ENCODE data around the gene TMEM135. TPM values are rescaled to one million over a fixed set of nuclear protein-coding genes. Genes with fewer than 3 reads are reported as not detected.

The TMEM135 gene
- total RNA-seq, 5 donors from 2014 or later (not counting 1 experiment from before 2014, with no cell fraction given): 6.3 to 20.8 (median 12.7) TPM

DNA sequence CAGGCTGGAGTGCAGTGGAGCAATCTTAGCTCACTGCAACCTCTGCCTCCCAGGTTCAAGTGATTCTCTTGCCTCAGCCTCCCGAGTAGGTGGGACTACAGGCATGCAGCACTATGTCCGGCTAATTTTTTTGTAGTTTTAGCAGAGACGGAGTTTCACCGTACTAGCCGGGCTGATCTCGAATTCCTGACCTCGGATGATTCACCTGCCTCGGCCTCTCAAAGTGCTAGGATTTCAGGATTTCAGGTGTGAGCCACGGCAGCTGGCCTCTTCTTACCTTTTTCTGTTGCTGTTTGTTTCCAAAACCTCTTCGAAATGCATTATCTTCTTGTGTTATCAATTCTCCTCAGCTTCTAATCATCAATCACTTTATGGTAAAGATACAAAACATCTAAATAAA, 22.1 kb upstream of the TMEM135 start:
- no peak overlapping the region for H3K27ac Mint-ChIP-seq
- H3K4me1 Mint-ChIP-seq: peaks cover 0 to 4% (median 1%) of the 10 kb centered on the region in 3 donors
- ChIA-PET CTCF (no interaction called here), POLR2A (interaction anchor here in 1 of 2 donors (0.7 kb wide), 1 partner anchor 19 kb away, joined by 3 read pairs; no protein-coding TSS in a partner anchor)
- H3K27ac ChIP-seq (ENCODE audit: low read length): no peak overlapping the region
- 92% methylated on average over 8 of the region's 10 CpGs for WGBS (ENCODE audit: insufficient coverage)
- no peaks in the 10 kb centered on the region for H3K36me3 Mint-ChIP-seq
- H3K9me3 Mint-ChIP-seq: no peaks in the 10 kb centered on the region
- no peaks in the 10 kb centered on the region for H3K36me3 ChIP-seq (ENCODE audit: control insufficient read depth in 2 of 2, extremely low read depth in 1 of 2, insufficient read depth in 1 of 2, low read length in 1 of 2)
- H3K4me3 ChIP-seq (ENCODE audit: control insufficient read depth in 1 of 2, extremely low read depth in 1 of 2, low read length in 1 of 2): no peak overlapping the region
- H3K4me3 Mint-ChIP-seq: no peak overlapping the region
- no peaks in the 10 kb centered on the region for H3K27me3 ChIP-seq (replicated peaks in 1 of 2; ENCODE audit: control insufficient read depth in 2 of 2, extremely low read depth in 1 of 2, insufficient read depth in 2 of 2, low read length in 1 of 2)
- DNase-seq (no peak), ATAC-seq (replicated peaks in 1 of 4) (no peak)
- no peaks in the 10 kb centered on the region for H3K9me3 ChIP-seq
- H3K4me1 ChIP-seq (ENCODE audit: control insufficient read depth in 1 of 2, extremely low read depth in 1 of 2, insufficient read depth in 2 of 2, low read length in 2 of 2): no peaks in the 10 kb centered on the region
- peaks cover 0 to 4% of the 10 kb centered on the region in 2 donors for H3K27me3 Mint-ChIP-seq

DNA sequence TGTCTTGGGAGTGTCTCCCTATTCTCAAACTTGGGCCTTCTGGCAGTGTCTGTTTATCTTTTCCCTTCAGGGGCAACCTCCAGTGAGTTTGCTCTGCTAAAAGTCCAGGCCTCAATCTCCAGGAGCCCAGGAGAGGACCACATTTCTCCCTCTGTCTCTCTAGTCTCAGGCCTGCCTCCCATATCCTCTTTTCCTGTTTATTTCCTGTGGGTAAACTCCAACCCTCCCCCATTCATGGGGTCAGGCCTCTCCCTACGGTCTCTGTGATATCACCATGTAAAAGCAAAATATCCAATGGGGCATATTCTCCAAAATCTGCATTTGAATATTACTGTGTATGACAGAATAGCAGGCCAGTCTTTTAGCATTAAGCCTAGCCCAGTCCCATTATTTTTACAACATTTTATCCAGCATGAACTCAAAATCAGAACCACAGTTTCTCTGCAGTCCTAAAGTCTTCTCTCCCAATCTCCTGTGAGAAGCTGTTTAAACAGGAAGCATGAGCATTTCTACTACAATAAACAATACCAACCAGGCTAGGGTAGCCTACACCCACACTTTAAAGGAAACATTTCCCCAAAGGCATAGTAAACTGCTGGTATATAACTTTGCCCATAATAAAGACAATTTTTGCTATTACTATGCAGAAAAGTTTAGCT, 18.0 kb upstream of the TMEM135 start:
- H3K4me3 ChIP-seq (ENCODE audit: control insufficient read depth in 1 of 2, extremely low read depth in 1 of 2, low read length in 1 of 2): no peak overlapping the region
- H3K27ac Mint-ChIP-seq: no peak overlapping the region
- ChIA-PET POLR2A (no interaction called here), CTCF (no interaction called here)
- no peak overlapping the region for H3K27ac ChIP-seq (ENCODE audit: low read length)
- H3K4me3 Mint-ChIP-seq: no peak overlapping the region
- no peaks in the 10 kb centered on the region for H3K9me3 ChIP-seq
- H3K36me3 ChIP-seq (ENCODE audit: control insufficient read depth in 2 of 2, extremely low read depth in 1 of 2, insufficient read depth in 1 of 2, low read length in 1 of 2): no peaks in the 10 kb centered on the region
- H3K4me1 ChIP-seq (ENCODE audit: control insufficient read depth in 1 of 2, extremely low read depth in 1 of 2, insufficient read depth in 2 of 2, low read length in 2 of 2): no peaks in the 10 kb centered on the region
- no peaks in the 10 kb centered on the region for H3K9me3 Mint-ChIP-seq
- H3K36me3 Mint-ChIP-seq: no peaks in the 10 kb centered on the region
- no peak for DNase-seq
- no CpG with 5 or more reads among the region's 1 CpG for WGBS (ENCODE audit: insufficient coverage)
- H3K27me3 ChIP-seq (replicated peaks in 1 of 2; ENCODE audit: control insufficient read depth in 2 of 2, extremely low read depth in 1 of 2, insufficient read depth in 2 of 2, low read length in 1 of 2): peaks cover 0 to 5% of the 10 kb centered on the region in 2 experiments
- H3K4me1 Mint-ChIP-seq: peaks cover 0 to 4% (median 0%) of the 10 kb centered on the region in 3 donors
- H3K27me3 Mint-ChIP-seq: peaks cover 7 to 11% of the 10 kb centered on the region in 2 donors
- no peak for ATAC-seq (replicated peaks in 1 of 4)

DNA sequence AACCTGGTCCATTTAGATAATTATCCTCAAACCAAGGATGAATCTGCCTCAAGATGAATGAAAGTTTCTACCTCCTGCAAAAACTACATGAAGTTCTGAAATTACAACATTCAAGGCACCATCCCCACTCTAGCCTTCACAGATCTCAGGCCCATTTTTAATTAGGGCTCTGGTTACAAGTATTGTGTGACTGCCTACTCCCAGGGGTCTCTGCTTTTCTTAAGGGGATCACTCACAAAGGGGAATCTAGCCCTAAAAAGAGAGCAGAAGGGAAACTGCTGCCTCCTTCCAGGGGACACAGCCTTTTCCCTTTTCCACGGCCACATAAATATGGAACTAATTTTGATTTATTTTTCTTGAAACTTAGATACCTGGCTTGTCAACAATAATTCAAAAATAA, 17.4 kb upstream of the TMEM135 start:
- Mint-ChIP-seq H3K4me1 (peaks cover 0 to 4% (median 0%) of the 10 kb centered on the region in 3 donors), H3K36me3 (no peaks in the 10 kb centered on the region), H3K4me3 (no peak overlapping the region), H3K27me3 (peaks cover 8 to 11% of the 10 kb centered on the region in 2 donors), H3K9me3 (no peaks in the 10 kb centered on the region), H3K27ac (no peak overlapping the region)
- no peak overlapping the region for H3K27ac ChIP-seq (ENCODE audit: low read length)
- H3K4me1 ChIP-seq (ENCODE audit: control insufficient read depth in 1 of 2, extremely low read depth in 1 of 2, insufficient read depth in 2 of 2, low read length in 2 of 2): no peaks in the 10 kb centered on the region
- CTCF ChIA-PET: no interaction called here
- no peak overlapping the region for H3K4me3 ChIP-seq (ENCODE audit: control insufficient read depth in 1 of 2, extremely low read depth in 1 of 2, low read length in 1 of 2)
- no CpG with 5 or more reads among the region's 1 CpG for WGBS (ENCODE audit: insufficient coverage)
- no peak for DNase-seq
- POLR2A ChIA-PET: no interaction called here
- no peaks in the 10 kb centered on the region for H3K9me3 ChIP-seq
- no peaks in the 10 kb centered on the region for H3K36me3 ChIP-seq (ENCODE audit: control insufficient read depth in 2 of 2, extremely low read depth in 1 of 2, insufficient read depth in 1 of 2, low read length in 1 of 2)
- ATAC-seq (replicated peaks in 1 of 4): no peak
- peaks cover 0 to 5% of the 10 kb centered on the region in 2 experiments for H3K27me3 ChIP-seq (replicated peaks in 1 of 2; ENCODE audit: control insufficient read depth in 2 of 2, extremely low read depth in 1 of 2, insufficient read depth in 2 of 2, low read length in 1 of 2)

DNA sequence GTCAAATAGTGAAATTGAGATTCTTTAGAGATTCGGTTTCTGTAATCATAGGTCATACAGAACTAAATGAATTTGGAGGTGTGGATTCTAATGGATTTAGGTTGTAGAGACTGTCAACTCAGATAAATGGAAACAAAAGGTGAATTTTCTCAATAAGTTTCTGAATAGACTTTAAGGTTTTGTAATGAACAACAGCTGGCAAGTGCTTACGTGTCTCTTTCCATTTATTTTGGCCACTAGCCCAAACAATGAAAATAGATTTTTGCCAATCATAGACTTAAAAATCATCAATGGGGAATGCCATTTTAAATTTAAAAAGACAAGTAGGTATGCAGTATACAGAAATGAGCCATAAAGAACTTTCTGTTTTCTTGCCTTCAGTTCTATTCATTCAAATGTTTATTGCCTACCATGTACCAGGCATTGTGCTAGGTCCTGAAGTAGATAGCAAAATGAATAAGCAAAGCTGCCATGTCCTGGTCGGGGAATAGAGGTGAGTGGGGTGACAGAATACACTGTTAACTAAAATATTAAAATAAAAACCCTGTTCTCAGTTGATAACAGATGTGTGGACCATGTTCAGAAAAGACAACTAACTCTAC, 16.9 kb upstream of the TMEM135 start:
- peaks cover 0 to 5% of the 10 kb centered on the region in 2 experiments for H3K27me3 ChIP-seq (replicated peaks in 1 of 2; ENCODE audit: control insufficient read depth in 2 of 2, extremely low read depth in 1 of 2, insufficient read depth in 2 of 2, low read length in 1 of 2)
- H3K4me3 Mint-ChIP-seq: no peak overlapping the region
- no peak for ATAC-seq (replicated peaks in 1 of 4)
- H3K27ac ChIP-seq (ENCODE audit: low read length): no peak overlapping the region
- peaks cover 8 to 11% of the 10 kb centered on the region in 2 donors for H3K27me3 Mint-ChIP-seq
- H3K9me3 ChIP-seq: no peaks in the 10 kb centered on the region
- H3K4me3 ChIP-seq (ENCODE audit: control insufficient read depth in 1 of 2, extremely low read depth in 1 of 2, low read length in 1 of 2): no peak overlapping the region
- H3K4me1 Mint-ChIP-seq: peaks cover 0 to 4% (median 0%) of the 10 kb centered on the region in 3 donors
- H3K4me1 ChIP-seq (ENCODE audit: control insufficient read depth in 1 of 2, extremely low read depth in 1 of 2, insufficient read depth in 2 of 2, low read length in 2 of 2): no peaks in the 10 kb centered on the region
- CTCF ChIA-PET: no interaction called here
- no peaks in the 10 kb centered on the region for H3K36me3 Mint-ChIP-seq
- H3K27ac Mint-ChIP-seq: no peak overlapping the region
- POLR2A ChIA-PET: no interaction called here
- DNase-seq: no peak
- 100% methylated on average over 1 of the region's 3 CpGs for WGBS (ENCODE audit: insufficient coverage)
- no peaks in the 10 kb centered on the region for H3K9me3 Mint-ChIP-seq
- no peaks in the 10 kb centered on the region for H3K36me3 ChIP-seq (ENCODE audit: control insufficient read depth in 2 of 2, extremely low read depth in 1 of 2, insufficient read depth in 1 of 2, low read length in 1 of 2)

DNA sequence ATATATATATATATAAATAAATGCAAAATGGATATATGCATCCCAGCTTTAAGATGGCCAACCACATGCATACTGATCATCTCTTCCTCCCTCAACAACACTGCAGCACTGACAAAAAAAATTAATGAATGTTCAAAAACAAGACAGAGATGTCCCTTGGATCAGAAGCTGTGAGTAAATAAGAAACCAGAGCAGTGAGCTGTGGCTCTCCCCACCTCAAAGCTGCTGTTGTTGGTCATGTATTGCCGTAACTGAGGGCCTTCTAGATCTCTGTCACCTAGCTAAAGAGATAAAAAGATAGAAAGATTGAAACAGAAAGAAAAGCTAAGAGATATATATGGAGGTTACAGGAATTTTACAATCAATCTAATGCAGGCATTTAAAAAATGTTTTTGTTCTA, 15.5 kb upstream of the TMEM135 start:
- no CpG with 5 or more reads among the region's 1 CpG for WGBS (ENCODE audit: insufficient coverage)
- H3K4me1 Mint-ChIP-seq: peaks cover 0 to 4% (median 0%) of the 10 kb centered on the region in 3 donors
- ATAC-seq (replicated peaks in 1 of 4): no peak
- Histone ChIP-seq H3K27ac (ENCODE audit: low read length) (no peak overlapping the region), H3K4me3 (ENCODE audit: control insufficient read depth in 1 of 2, extremely low read depth in 1 of 2, low read length in 1 of 2) (no peak overlapping the region), H3K4me1 (ENCODE audit: control insufficient read depth in 1 of 2, extremely low read depth in 1 of 2, insufficient read depth in 2 of 2, low read length in 2 of 2) (no peaks in the 10 kb centered on the region), H3K9me3 (no peaks in the 10 kb centered on the region), H3K36me3 (ENCODE audit: control insufficient read depth in 2 of 2, extremely low read depth in 1 of 2, insufficient read depth in 1 of 2, low read length in 1 of 2) (no peaks in the 10 kb centered on the region), H3K27me3 (replicated peaks in 1 of 2; ENCODE audit: control insufficient read depth in 2 of 2, extremely low read depth in 1 of 2, insufficient read depth in 2 of 2, low read length in 1 of 2) (peaks cover 0 to 5% of the 10 kb centered on the region in 2 experiments)
- DNase-seq: no peak
- H3K36me3 Mint-ChIP-seq: no peaks in the 10 kb centered on the region
- peaks cover 8 to 11% of the 10 kb centered on the region in 2 donors for H3K27me3 Mint-ChIP-seq
- no peaks in the 10 kb centered on the region for H3K9me3 Mint-ChIP-seq
- CTCF ChIA-PET: no interaction called here
- POLR2A ChIA-PET: no interaction called here
- H3K27ac Mint-ChIP-seq: no peak overlapping the region
- H3K4me3 Mint-ChIP-seq: no peak overlapping the region

DNA sequence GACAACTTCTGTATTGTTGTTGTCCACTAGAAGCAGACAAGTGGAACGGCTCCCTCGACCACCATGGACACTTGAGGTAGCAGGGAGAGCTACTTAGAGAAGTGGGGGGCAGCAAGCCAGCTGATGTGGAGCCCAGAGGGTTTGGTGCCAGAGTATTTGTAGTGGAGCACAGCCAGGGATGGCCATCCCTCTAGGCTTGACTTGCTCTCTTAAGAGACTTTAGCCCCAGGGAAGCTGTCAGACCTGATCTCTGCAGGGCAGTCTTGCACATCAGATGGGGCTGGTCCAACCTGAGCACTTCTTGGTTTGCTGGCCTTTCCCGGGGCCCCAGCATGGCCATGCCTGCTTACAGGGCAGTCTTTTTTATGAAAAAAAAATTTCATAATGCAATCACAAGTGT, 15.0 kb upstream of the TMEM135 start:
- H3K4me1 ChIP-seq (ENCODE audit: control insufficient read depth in 1 of 2, extremely low read depth in 1 of 2, insufficient read depth in 2 of 2, low read length in 2 of 2): no peaks in the 10 kb centered on the region
- Mint-ChIP-seq H3K4me1 (peaks cover 0 to 4% (median 0%) of the 10 kb centered on the region in 3 donors), H3K36me3 (no peaks in the 10 kb centered on the region), H3K9me3 (no peaks in the 10 kb centered on the region), H3K27ac (no peak overlapping the region), H3K4me3 (no peak overlapping the region), H3K27me3 (peaks cover 8 to 11% of the 10 kb centered on the region in 2 donors)
- H3K27ac ChIP-seq (ENCODE audit: low read length): no peak overlapping the region
- no peak overlapping the region for H3K4me3 ChIP-seq (ENCODE audit: control insufficient read depth in 1 of 2, extremely low read depth in 1 of 2, low read length in 1 of 2)
- no peak for DNase-seq
- H3K9me3 ChIP-seq: no peaks in the 10 kb centered on the region
- no peak for ATAC-seq (replicated peaks in 1 of 4)
- H3K36me3 ChIP-seq (ENCODE audit: control insufficient read depth in 2 of 2, extremely low read depth in 1 of 2, insufficient read depth in 1 of 2, low read length in 1 of 2): no peaks in the 10 kb centered on the region
- H3K27me3 ChIP-seq (replicated peaks in 1 of 2; ENCODE audit: control insufficient read depth in 2 of 2, extremely low read depth in 1 of 2, insufficient read depth in 2 of 2, low read length in 1 of 2): peaks cover 0 to 5% of the 10 kb centered on the region in 2 experiments
- ChIA-PET POLR2A (no interaction called here), CTCF (no interaction called here)
- 100% methylated on average over 2 of the region's 3 CpGs for whole genome bisulfite sequencing (ENCODE audit: insufficient coverage)

Measured in T-cell (primary cell).